Measurements from ENCODE around the gene MAP3K8.
A peak's percentile ranks its signal among the peaks of the same experiment; 100 is the strongest.
"Not testable (repeated sequence)": the region's sequence is repeated elsewhere in the genome, so short reads cannot be mapped to it uniquely, and the experiment has no call there.

MAP3K8 gene

DNA sequence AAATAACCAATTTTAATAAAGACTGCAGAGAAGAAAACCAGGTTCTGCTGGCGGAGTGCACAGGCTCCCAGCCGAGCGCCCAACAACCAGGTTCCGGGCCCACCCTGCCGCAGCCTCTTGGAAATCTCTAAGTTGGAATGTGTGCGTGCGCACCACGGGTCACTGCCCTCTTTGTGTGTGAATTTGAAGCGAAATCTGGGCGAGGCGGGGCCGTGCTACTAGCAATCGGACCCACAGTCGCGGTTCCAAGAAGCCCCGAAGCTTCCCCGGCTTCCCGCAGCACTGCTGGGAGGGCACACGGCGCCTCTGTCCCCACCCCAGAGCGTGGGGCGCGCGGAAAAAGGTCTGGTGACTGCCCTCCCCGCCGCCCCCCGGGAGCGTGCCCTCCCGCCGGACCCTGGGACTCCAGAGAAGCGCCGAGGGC lies 666 bp upstream of the MAP3K8 start:
- Histone ChIP-seq H2BK5ac (ENCODE audit: low read depth, low read length, poor library complexity) (peak overlapping the region; percentile 95), H2AFZ (ENCODE audit: insufficient read depth, low read length, poor library complexity) (peak overlapping the region; percentile 84), H3K23ac (ENCODE audit: low read length) (no peak overlapping the region), H3K4me1 (ENCODE audit: control insufficient read depth in 1 of 2, insufficient read depth in 2 of 2, low read length in 2 of 2) (peaks cover 12 to 15% of the 10 kb centered on the region in 2 experiments), H3K14ac (ENCODE audit: low read length) (peak overlapping the region; percentile 91), H3K18ac (ENCODE audit: low read length) (peak overlapping the region; percentile 94), H4K12ac (ENCODE audit: low read depth, low read length) (peak overlapping the region; percentile 95), H3K79me2 (ENCODE audit: control insufficient read depth, insufficient read depth, low read length, poor library complexity) (peaks cover 13% of the 10 kb centered on the region), H3K4me2 (ENCODE audit: low read length) (peak overlapping the region; percentile 86), H3K4me3 (ENCODE audit: low read depth, low read length) (peak overlapping the region; percentile 89), H3K27ac (ENCODE audit: low read depth, low read length) (peak overlapping the region; percentile 96), H3K27me3 (ENCODE audit: insufficient read depth, low read length) (no peaks in the 10 kb centered on the region), H3K79me1 (ENCODE audit: low read length) (peaks cover 30% of the 10 kb centered on the region), H4K8ac (ENCODE audit: low read depth, low read length) (peak overlapping the region; percentile 87), H2BK12ac (ENCODE audit: low read length) (peak overlapping the region; percentile 27), H3K4ac (ENCODE audit: low read depth, low read length) (peak overlapping the region; percentile 60), H3K36me3 (ENCODE audit: control insufficient read depth in 1 of 2, insufficient read depth in 2 of 2, low read length in 2 of 2) (peaks cover 0 to 2% of the 10 kb centered on the region in 2 experiments), H2AK5ac (ENCODE audit: low read length) (no peak overlapping the region), H2BK120ac (ENCODE audit: insufficient read depth, low read length, poor library complexity) (peak overlapping the region; percentile 94), H3K9me3 (ENCODE audit: insufficient read depth, low read depth, low read length) (no peaks in the 10 kb centered on the region), H4K91ac (ENCODE audit: low read depth, low read length) (peak overlapping the region; percentile 97), H3K9ac (ENCODE audit: low read length) (peak overlapping the region; percentile 72)
- DNase-seq: peak; percentile 79 to 89
- no CpG with 5 or more reads among the region's 32 CpGs for WGBS (ENCODE audit: extremely low coverage, insufficient coverage, insufficient read length)

DNA sequence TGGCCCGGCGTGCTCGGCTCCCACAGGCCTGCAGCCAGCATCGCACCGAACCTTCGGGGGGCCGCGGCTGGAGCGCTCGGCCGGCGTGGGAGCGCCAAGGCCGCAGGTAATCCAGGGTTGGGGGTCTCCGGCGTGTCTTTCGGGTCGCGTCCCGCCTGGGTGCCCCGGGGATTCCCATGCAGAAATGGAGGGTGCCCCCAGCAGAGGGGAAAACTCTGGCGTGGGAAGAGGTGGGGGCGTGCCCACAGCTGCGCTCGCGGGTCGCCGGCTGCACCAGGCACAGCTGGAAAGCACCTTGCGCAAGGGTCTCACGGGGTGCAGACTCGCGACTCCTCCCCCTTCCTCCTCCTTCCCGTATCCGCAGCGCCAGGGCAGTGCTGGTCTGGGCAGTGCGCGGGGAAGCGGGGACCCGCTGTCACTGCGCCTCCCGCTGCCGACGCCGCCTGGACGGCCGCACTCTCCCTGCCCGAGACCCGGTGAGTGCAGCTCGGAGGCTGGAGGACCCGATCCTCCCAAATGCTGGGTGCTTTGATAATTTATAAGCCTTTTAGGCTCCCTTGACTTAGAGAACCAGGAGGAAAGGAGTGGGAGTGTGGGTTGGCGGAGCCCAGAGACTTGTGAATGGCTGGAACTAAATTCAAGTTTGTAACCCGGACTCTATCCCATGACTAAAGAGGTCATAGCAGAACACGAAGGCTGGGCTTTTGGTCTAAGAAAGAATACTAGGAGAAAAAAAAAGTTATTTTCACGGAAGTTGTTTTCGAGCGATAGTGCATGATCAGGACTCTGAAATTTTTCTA lies 489 bp downstream of the MAP3K8 start:
- H3K79me2 ChIP-seq (ENCODE audit: control insufficient read depth, insufficient read depth, low read length, poor library complexity): peaks cover 13% of the 10 kb centered on the region
- H3K9me3 ChIP-seq (ENCODE audit: insufficient read depth, low read depth, low read length): no peaks in the 10 kb centered on the region
- no peak overlapping the region for H3K23ac ChIP-seq (ENCODE audit: low read length)
- peaks cover 0 to 5% of the 10 kb centered on the region in 2 experiments for H3K36me3 ChIP-seq (ENCODE audit: control insufficient read depth in 1 of 2, insufficient read depth in 2 of 2, low read length in 2 of 2)
- peak; percentile 86 to 87 for DNase-seq
- no CpG with 5 or more reads among the region's 56 CpGs for WGBS (ENCODE audit: extremely low coverage, insufficient coverage, insufficient read length)
- peak overlapping the region; percentile 26 for H3K4ac ChIP-seq (ENCODE audit: low read depth, low read length)
- H2AFZ ChIP-seq (ENCODE audit: insufficient read depth, low read length, poor library complexity): peak overlapping the region; percentile 66
- peak overlapping the region; percentile 65 for H3K14ac ChIP-seq (ENCODE audit: low read length)
- no peak overlapping the region for H2BK12ac ChIP-seq (ENCODE audit: low read length)
- no peak overlapping the region for H4K12ac ChIP-seq (ENCODE audit: low read depth, low read length)
- peak overlapping the region; percentile 88 for H2BK5ac ChIP-seq (ENCODE audit: low read depth, low read length, poor library complexity)
- H3K9ac ChIP-seq (ENCODE audit: low read length): peak overlapping the region; percentile 78
- peak overlapping the region; percentile 86 for H3K4me2 ChIP-seq (ENCODE audit: low read length)
- peak overlapping the region; percentile 89 for H4K91ac ChIP-seq (ENCODE audit: low read depth, low read length)
- H3K27me3 ChIP-seq (ENCODE audit: insufficient read depth, low read length): no peaks in the 10 kb centered on the region
- H4K8ac ChIP-seq (ENCODE audit: low read depth, low read length): peak overlapping the region; percentile 63
- H3K4me3 ChIP-seq (ENCODE audit: low read depth, low read length): peak overlapping the region; percentile 89
- H3K18ac ChIP-seq (ENCODE audit: low read length): peak overlapping the region; percentile 78
- H2BK120ac ChIP-seq (ENCODE audit: insufficient read depth, low read length, poor library complexity): peak overlapping the region; percentile 65
- peaks cover 12 to 16% of the 10 kb centered on the region in 2 experiments for H3K4me1 ChIP-seq (ENCODE audit: control insufficient read depth in 1 of 2, insufficient read depth in 2 of 2, low read length in 2 of 2)
- H3K79me1 ChIP-seq (ENCODE audit: low read length): peaks cover 30% of the 10 kb centered on the region
- peak overlapping the region; percentile 47 for H2AK5ac ChIP-seq (ENCODE audit: low read length)
- H3K27ac ChIP-seq (ENCODE audit: low read depth, low read length): peak overlapping the region; percentile 96

DNA sequence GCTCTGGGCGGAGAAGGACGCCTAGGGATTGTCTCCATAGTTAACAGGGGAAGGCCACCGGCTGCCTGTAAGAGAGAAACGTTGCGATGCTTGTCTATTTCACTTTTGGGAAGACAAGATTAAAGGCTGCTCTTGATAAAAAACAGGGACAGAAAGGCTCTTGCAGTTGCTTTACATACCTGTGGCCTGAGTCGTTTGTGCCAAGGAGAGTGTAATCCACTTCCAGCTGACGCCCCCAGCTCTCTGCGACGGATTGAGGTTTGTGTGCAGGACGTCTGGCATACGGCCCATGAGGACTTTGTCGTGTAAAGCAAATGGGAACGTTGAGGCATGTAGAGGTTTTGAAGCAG lies 1.1 kb downstream of the MAP3K8 start:
- H2BK120ac ChIP-seq (ENCODE audit: insufficient read depth, low read length, poor library complexity): peak overlapping the region; percentile 64
- H3K9me3 ChIP-seq (ENCODE audit: insufficient read depth, low read depth, low read length): no peaks in the 10 kb centered on the region
- no peak overlapping the region for H3K9ac ChIP-seq (ENCODE audit: low read length)
- H3K4me1 ChIP-seq (ENCODE audit: control insufficient read depth in 1 of 2, insufficient read depth in 2 of 2, low read length in 2 of 2): peaks cover 12 to 16% of the 10 kb centered on the region in 2 experiments
- H2AFZ ChIP-seq (ENCODE audit: insufficient read depth, low read length, poor library complexity): no peak overlapping the region
- H3K27me3 ChIP-seq (ENCODE audit: insufficient read depth, low read length): no peaks in the 10 kb centered on the region
- no peak overlapping the region for H3K14ac ChIP-seq (ENCODE audit: low read length)
- H2AK5ac ChIP-seq (ENCODE audit: low read length): no peak overlapping the region
- H4K12ac ChIP-seq (ENCODE audit: low read depth, low read length): no peak overlapping the region
- peaks cover 0 to 5% of the 10 kb centered on the region in 2 experiments for H3K36me3 ChIP-seq (ENCODE audit: control insufficient read depth in 1 of 2, insufficient read depth in 2 of 2, low read length in 2 of 2)
- H3K4ac ChIP-seq (ENCODE audit: low read depth, low read length): no peak overlapping the region
- H4K91ac ChIP-seq (ENCODE audit: low read depth, low read length): no peak overlapping the region
- H3K4me3 ChIP-seq (ENCODE audit: low read depth, low read length): peak overlapping the region; percentile 71
- H3K23ac ChIP-seq (ENCODE audit: low read length): no peak overlapping the region
- peak overlapping the region; percentile 86 for H3K4me2 ChIP-seq (ENCODE audit: low read length)
- peak overlapping the region; percentile 26 for H2BK5ac ChIP-seq (ENCODE audit: low read depth, low read length, poor library complexity)
- no CpG with 5 or more reads among the region's 13 CpGs for WGBS (ENCODE audit: extremely low coverage, insufficient coverage, insufficient read length)
- no peak overlapping the region for H2BK12ac ChIP-seq (ENCODE audit: low read length)
- peak overlapping the region; percentile 96 for H3K27ac ChIP-seq (ENCODE audit: low read depth, low read length)
- H4K8ac ChIP-seq (ENCODE audit: low read depth, low read length): peak overlapping the region; percentile 13
- peak overlapping the region; percentile 22 for H3K18ac ChIP-seq (ENCODE audit: low read length)
- peaks cover 13% of the 10 kb centered on the region for H3K79me2 ChIP-seq (ENCODE audit: control insufficient read depth, insufficient read depth, low read length, poor library complexity)
- peaks cover 30% of the 10 kb centered on the region for H3K79me1 ChIP-seq (ENCODE audit: low read length)
- DNase-seq: peak; percentile 51 to 69

DNA sequence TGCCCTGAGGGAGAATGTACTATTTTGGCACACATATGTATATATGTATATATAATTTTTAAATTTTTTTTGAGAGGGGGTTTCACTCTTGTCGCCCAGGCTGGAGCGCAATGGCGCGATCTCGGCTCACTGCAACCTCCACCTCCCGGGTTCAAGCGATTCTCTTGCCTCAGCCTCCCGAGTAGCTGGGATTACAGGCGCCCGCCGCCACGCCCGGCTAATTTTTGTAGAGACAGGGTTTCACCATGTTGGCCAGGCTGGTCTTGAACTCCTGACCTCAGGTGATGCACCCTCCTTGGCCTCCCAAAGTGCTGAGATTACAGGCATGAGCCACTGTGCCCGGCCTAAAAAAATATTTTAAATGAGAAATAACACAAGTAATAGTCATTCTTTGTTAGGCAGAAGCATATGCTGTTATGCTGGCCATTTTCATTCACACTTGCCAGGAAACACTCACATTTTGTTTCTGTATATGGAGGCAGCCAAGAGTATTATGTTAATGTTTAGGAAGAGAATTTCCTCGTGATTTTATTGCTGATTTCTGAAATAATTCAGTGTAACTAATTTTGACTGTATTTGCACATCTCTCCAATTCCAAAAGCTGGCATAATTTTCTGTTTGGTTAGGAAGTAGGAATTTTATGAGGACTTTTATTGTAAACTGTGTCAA lies 1.6 kb downstream of the MAP3K8 start:
- H3K9me3 ChIP-seq (ENCODE audit: insufficient read depth, low read depth, low read length); H3K14ac ChIP-seq (ENCODE audit: low read length); H2BK12ac ChIP-seq (ENCODE audit: low read length); H4K12ac ChIP-seq (ENCODE audit: low read depth, low read length); H3K4ac ChIP-seq (ENCODE audit: low read depth, low read length); H2AFZ ChIP-seq (ENCODE audit: insufficient read depth, low read length, poor library complexity); H3K4me3 ChIP-seq (ENCODE audit: low read depth, low read length); H3K9ac ChIP-seq (ENCODE audit: low read length); H4K91ac ChIP-seq (ENCODE audit: low read depth, low read length); H3K27me3 ChIP-seq (ENCODE audit: insufficient read depth, low read length); H3K36me3 ChIP-seq (ENCODE audit: control insufficient read depth in 1 of 2, insufficient read depth in 2 of 2, low read length in 2 of 2); H2BK5ac ChIP-seq (ENCODE audit: low read depth, low read length, poor library complexity); H3K23ac ChIP-seq (ENCODE audit: low read length); H4K8ac ChIP-seq (ENCODE audit: low read depth, low read length); H2AK5ac ChIP-seq (ENCODE audit: low read length); H2BK120ac ChIP-seq (ENCODE audit: insufficient read depth, low read length, poor library complexity): not testable (repeated sequence)
- H3K27ac ChIP-seq (ENCODE audit: low read depth, low read length): peak overlapping the region; percentile 96
- peak overlapping the region; percentile 86 for H3K4me2 ChIP-seq (ENCODE audit: low read length)
- H3K4me1 ChIP-seq (ENCODE audit: control insufficient read depth in 1 of 2, insufficient read depth in 2 of 2, low read length in 2 of 2): peaks cover 12 to 16% of the 10 kb centered on the region in 2 experiments
- peaks cover 13% of the 10 kb centered on the region for H3K79me2 ChIP-seq (ENCODE audit: control insufficient read depth, insufficient read depth, low read length, poor library complexity)
- H3K79me1 ChIP-seq (ENCODE audit: low read length): peaks cover 30% of the 10 kb centered on the region
- WGBS (ENCODE audit: extremely low coverage, insufficient coverage, insufficient read length): no CpG with 5 or more reads among the region's 15 CpGs
- DNase-seq: peak in 1 of 2 donors; percentile 40
- H3K18ac ChIP-seq (ENCODE audit: low read length): peak overlapping the region; percentile 22
